Loucy (cell line): ENCODE measurements around the gene ZNF79.

Source experiments
- EZH2phosphoT487 ChIP-seq: fragments of 200-600 bp; IDR thresholded peaks from 2 replicates; pipeline ENCODE4 v1.6.1; 2018; ENCODE audit warnings: antibody characterized with exemption, mild to moderate bottlenecking, moderate library complexity, borderline replicate concordance
- TF ChIP-seq, protein P1 (sequence below): fragments of 200-600 bp; sonication (generic); conservative IDR thresholded peaks from 2 replicates; pipeline ENCODE4 v1.5.1; 2014; ENCODE audit warnings: mild to moderate bottlenecking, antibody characterized with exemption, low read length

DNA sequence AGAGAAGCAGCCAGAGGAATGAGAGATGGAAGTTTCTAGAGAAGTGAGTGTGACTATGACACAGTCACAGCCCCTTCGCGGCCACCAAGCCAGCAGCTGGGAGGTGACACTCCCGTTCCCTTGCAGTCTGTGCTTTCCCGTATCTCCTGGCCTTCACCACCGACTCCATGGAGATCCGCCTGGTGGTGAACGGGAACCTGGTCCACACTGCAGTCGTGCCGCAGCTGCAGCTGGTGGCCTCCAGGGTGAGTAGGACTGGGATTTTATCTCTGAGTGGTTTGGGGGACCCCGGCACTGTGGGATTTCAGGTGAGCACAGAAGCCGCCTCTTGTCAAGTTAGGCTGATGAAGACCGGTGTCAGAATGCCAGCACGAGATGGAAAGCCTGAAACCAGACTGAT is 39.3 kb upstream of the ZNF79 start:
- TF ChIP-seq, protein P1, sequence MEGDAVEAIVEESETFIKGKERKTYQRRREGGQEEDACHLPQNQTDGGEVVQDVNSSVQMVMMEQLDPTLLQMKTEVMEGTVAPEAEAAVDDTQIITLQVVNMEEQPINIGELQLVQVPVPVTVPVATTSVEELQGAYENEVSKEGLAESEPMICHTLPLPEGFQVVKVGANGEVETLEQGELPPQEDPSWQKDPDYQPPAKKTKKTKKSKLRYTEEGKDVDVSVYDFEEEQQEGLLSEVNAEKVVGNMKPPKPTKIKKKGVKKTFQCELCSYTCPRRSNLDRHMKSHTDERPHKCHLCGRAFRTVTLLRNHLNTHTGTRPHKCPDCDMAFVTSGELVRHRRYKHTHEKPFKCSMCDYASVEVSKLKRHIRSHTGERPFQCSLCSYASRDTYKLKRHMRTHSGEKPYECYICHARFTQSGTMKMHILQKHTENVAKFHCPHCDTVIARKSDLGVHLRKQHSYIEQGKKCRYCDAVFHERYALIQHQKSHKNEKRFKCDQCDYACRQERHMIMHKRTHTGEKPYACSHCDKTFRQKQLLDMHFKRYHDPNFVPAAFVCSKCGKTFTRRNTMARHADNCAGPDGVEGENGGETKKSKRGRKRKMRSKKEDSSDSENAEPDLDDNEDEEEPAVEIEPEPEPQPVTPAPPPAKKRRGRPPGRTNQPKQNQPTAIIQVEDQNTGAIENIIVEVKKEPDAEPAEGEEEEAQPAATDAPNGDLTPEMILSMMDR: no peak; the same call in 1 of the 2 replicates
- TF ChIP-seq EZH2phosphoT487: no peak
